Thymus (tissue), 11 donors: Measurements from ENCODE around the gene KCNIP3. TPM values are rescaled to one million over a fixed set of nuclear protein-coding genes. Genes with fewer than 3 reads are reported as not detected.

ENCODE experiments used
- DNase-seq, 9 donors: peaks; one replicate each; pipeline ENCODE4 v3.0.0-alpha.2; 2013; ENCODE audit warnings: low spot score in 9 of 9, low read depth in 6 of 9, missing footprints in 1 of 9
- H3K27ac ChIP-seq, 2 donors: one replicate each; pipeline ENCODE4 v1.5.1; 2013; ENCODE audit warnings: control low read depth in 1 of 2, low read depth in 1 of 2, low read length in 1 of 2, mild to moderate bottlenecking in 1 of 2, moderate library complexity in 1 of 2
- H3K27me3 ChIP-seq, 2 donors: one replicate each; pipeline ENCODE4 v1.5.1; 2013; ENCODE audit warnings: low read length in 1 of 2; ENCODE audit not compliant: control insufficient read depth in 2 of 2, insufficient read depth in 1 of 2
- H3K36me3 ChIP-seq, 2 donors: one replicate each; pipeline ENCODE4 v1.5.1; 2013; ENCODE audit warnings: low read length in 1 of 2, mild to moderate bottlenecking in 1 of 2, moderate library complexity in 1 of 2; ENCODE audit not compliant: control insufficient read depth in 2 of 2, insufficient read depth in 2 of 2
- H3K4me1 ChIP-seq, 2 donors: one replicate each; pipeline ENCODE4 v1.5.1; 2013; ENCODE audit warnings: low read length in 2 of 2; ENCODE audit not compliant: control insufficient read depth in 2 of 2, insufficient read depth in 2 of 2
- H3K4me3 ChIP-seq, 2 donors: one replicate each; pipeline ENCODE4 v1.5.1; 2013; ENCODE audit warnings: low read length in 2 of 2, control low read depth in 1 of 2, mild to moderate bottlenecking in 1 of 2
- H3K9me3 ChIP-seq, 2 donors: one replicate each; pipeline ENCODE4 v1.5.1; 2013; ENCODE audit warnings: low read length in 1 of 2, mild to moderate bottlenecking in 1 of 2; ENCODE audit not compliant: control insufficient read depth in 2 of 2, insufficient read depth in 1 of 2
- WGBS: extraction: QIAGEN DNeasy Blood & Tissue Kit; methylation state at CpG from one replicate; pipeline ENCODE4 v1.1.7; 2013; 5-methylcytosine and 5-hydroxymethylcytosine counted together
- polyA plus RNA-seq: library from polyadenylated mRNA; stranded (reverse); fragments of 200-250 nt; gene quantifications from one replicate; pipeline ENCODE4 v1.2.3, GENCODE V29; 2013
- total RNA-seq: library from RNA; stranded (reverse); fragments of 120-200 nt; gene quantifications from one replicate; pipeline ENCODE4 v1.2.4, GENCODE V29; 2013
- donor health status: healthy.

KCNIP3 gene
- total and polyA plus RNA-seq, 2 donors, result 5.3 to 21.4 TPM

DNA sequence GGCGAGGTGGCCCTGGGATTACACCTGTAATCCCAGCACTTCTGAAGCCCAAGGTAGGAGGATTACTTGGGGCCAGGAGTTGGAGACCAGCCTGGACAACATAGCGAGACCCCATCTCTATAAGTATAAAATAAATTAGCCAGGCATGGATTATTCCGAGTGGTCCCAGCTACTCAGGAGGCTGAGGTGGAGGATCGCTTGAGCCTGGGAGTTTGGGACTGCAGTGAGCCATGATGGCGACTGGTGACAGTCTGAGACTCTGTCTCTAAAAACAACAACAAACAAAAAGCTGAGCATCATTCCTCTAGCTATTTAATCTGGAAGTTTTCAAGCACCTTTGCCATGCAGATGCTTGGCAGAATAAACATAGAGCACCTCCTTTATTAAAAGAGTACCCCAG lies 83.6 kb downstream of the KCNIP3 start:
- H3K36me3 ChIP-seq, result no peaks in the 10 kb centered on the region
- no peaks in the 10 kb centered on the region for H3K9me3 ChIP-seq
- no peaks in the 10 kb centered on the region for H3K4me1 ChIP-seq
- WGBS, result 96% methylated on average over 5 of the region's 5 CpGs
- no peak overlapping the region for H3K27ac ChIP-seq
- H3K4me3 ChIP-seq, result no peak overlapping the region
- no peak for DNase-seq
- peaks cover 0 to 2% of the 10 kb centered on the region in 2 donors for H3K27me3 ChIP-seq

DNA sequence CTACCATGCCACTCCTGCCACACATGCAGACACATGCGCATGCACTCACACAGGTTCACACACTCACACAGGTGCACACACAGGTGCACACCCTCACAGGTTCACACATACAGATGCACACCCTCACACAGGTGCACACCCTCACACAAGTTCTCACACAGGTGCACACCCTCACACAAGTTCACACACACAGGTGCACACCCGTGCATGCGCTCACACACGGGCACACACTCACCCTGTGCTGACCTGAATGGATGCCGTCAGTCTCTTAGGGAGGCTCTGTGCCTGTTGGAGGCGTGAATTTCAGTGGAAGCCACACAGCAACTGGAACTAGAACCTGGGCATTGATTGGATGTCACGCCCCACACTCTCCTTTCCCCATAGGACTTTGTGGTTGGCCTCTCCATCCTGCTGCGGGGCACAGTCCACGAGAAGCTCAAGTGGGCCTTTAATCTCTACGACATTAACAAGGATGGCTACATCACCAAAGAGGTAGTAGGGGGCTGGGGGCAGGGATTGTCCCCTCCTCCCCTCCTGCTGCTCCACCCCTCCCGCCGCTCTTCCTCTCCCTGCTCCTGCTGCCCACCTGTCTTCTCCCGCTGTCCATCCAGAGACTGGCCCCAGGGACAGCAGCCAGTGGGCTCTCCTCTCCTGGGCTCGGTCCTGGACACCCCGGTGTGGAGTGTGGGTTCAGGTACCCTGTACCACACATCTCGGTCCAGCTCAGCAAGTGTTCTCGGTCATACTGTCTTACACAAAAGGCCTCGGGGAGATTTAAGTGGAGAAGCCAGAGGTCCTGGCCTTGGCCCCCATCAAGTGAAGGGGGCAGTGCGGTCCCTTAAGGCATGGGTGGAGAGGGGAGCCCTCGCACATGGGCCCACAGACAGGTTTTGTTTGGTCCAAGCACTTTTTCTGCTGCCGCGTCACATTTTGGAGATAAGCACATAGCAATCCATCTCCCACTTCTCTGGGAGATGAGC lies 84.4 kb downstream of the KCNIP3 start:
- Histone ChIP-seq H3K27ac (no peak overlapping the region), H3K9me3 (no peaks in the 10 kb centered on the region), H3K4me1 (no peaks in the 10 kb centered on the region), H3K4me3 (no peak overlapping the region), H3K27me3 (no peaks in the 10 kb centered on the region), H3K36me3 (no peaks in the 10 kb centered on the region)
- DNase-seq, result no peak
- WGBS, result 93% methylated on average over 22 of the region's 22 CpGs

DNA sequence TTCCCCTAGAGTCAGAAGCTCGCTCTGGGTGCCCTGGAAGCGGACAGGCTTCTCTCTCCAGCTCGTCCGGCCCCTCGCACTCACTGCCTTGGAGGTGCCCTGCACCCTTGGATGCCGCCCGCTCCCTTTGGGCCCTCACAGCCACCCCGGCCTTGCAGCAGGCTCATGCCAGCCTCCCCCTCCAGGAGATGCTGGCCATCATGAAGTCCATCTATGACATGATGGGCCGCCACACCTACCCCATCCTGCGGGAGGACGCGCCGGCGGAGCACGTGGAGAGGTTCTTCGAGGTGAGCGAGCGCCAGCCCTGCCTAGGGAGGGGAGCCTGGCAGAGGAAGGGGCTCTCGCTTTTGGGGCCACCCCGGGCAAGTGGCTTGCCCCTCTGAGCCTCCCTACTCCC lies 85.0 kb downstream of the KCNIP3 start:
- no peaks in the 10 kb centered on the region for H3K36me3 ChIP-seq
- no peaks in the 10 kb centered on the region for H3K4me1 ChIP-seq
- H3K9me3 ChIP-seq, result no peaks in the 10 kb centered on the region
- 96% methylated on average over 20 of the region's 20 CpGs for WGBS
- no peak overlapping the region for H3K4me3 ChIP-seq
- no peaks in the 10 kb centered on the region for H3K27me3 ChIP-seq
- no peak for DNase-seq
- no peak overlapping the region for H3K27ac ChIP-seq

DNA sequence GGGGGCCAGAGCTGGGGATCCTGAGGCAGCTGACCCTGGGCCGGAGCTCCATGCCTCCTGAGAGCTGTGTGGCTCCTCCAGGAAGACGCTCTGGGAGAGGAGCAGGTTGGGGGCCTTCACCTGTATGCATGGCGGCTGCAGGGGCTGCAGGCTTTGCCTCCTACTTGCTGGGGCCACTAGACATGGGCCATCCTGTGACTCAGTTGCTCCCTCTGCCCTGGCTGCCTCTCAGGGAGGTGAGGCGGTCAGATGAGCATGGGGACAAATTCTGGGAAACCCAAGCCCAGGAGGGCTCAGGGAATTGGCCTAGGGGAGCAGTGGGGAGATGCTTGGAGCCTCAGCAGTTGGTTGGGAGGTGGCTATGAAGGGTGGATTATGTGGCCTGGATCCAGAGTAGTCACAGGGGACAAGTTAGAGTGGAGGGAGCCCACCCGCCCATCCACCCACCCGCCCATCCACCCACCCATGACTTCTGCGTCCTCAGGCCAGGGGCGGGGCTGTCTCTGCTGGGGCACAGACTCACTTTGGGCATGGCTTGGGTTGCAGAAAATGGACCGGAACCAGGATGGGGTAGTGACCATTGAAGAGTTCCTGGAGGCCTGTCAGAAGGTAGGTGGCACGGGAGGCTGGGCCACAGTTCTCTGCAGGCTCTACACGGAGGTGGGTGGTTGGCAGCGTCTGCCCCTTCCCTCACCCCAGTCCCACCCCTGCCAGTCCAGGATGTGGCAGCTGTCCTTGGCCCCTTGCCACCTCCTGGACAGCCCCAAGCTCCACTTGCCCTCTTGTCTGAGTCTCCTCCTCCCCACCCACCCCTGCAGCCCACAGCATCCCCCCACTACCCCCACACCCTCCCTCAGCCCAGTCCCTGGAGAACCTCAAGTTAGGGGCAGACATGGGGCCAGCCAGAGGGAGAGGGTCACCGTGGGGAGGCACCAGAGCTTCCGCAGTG lies 85.8 kb downstream of the KCNIP3 start:
- Histone ChIP-seq H3K27me3 (no peaks in the 10 kb centered on the region), H3K4me3 (no peak overlapping the region), H3K4me1 (no peaks in the 10 kb centered on the region), H3K36me3 (no peaks in the 10 kb centered on the region), H3K27ac (no peak overlapping the region), H3K9me3 (no peaks in the 10 kb centered on the region)
- WGBS, result 90% methylated on average over 14 of the region's 14 CpGs
- no peak for DNase-seq

DNA sequence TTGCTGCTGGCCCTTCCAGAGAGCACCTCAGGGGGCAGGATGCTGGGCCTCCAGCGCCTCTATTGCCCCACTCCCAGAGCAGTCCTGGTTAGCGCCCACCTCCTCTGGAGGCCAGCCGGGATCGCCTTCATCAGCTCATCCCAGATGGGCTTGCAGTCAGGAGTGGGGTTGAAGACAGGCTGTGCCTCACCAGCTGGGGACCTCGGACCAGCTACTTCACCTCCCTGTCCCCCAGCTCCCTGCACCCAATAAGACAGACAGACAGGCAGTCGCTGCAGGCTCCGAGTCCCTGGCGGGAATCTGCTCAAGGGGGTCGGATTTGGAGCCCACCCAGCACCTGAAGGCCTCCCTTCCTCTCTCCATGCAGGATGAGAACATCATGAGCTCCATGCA lies 86.5 kb downstream of the KCNIP3 start:
- Histone ChIP-seq H3K27me3 (no peaks in the 10 kb centered on the region), H3K27ac (no peak overlapping the region), H3K36me3 (no peaks in the 10 kb centered on the region), H3K4me1 (no peaks in the 10 kb centered on the region), H3K9me3 (no peaks in the 10 kb centered on the region), H3K4me3 (no peak overlapping the region)
- 95% methylated on average over 9 of the region's 9 CpGs for WGBS
- no peak for DNase-seq

DNA sequence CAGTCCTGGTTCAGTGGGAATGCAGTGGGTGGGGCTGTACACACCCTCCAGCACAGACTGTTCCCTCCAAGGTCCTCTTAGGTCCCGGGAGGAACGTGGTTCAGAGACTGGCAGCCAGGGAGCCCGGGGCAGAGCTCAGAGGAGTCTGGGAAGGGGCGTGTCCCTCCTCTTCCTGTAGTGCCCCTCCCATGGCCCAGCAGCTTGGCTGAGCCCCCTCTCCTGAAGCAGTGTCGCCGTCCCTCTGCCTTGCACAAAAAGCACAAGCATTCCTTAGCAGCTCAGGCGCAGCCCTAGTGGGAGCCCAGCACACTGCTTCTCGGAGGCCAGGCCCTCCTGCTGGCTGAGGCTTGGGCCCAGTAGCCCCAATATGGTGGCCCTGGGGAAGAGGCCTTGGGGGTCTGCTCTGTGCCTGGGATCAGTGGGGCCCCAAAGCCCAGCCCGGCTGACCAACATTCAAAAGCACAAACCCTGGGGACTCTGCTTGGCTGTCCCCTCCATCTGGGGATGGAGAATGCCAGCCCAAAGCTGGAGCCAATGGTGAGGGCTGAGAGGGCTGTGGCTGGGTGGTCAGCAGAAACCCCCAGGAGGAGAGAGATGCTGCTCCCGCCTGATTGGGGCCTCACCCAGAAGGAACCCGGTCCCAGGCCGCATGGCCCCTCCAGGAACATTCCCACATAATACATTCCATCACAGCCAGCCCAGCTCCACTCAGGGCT lies 87.9 kb downstream of the KCNIP3 start:
- Histone ChIP-seq H3K36me3 (no peaks in the 10 kb centered on the region), H3K4me3 (no peak overlapping the region), H3K27ac (no peak overlapping the region), H3K9me3 (no peaks in the 10 kb centered on the region), H3K4me1 (no peaks in the 10 kb centered on the region), H3K27me3 (peaks cover 0 to 3% of the 10 kb centered on the region in 2 donors)
- no peak for DNase-seq
- 84% methylated on average over 12 of the region's 12 CpGs for WGBS

DNA sequence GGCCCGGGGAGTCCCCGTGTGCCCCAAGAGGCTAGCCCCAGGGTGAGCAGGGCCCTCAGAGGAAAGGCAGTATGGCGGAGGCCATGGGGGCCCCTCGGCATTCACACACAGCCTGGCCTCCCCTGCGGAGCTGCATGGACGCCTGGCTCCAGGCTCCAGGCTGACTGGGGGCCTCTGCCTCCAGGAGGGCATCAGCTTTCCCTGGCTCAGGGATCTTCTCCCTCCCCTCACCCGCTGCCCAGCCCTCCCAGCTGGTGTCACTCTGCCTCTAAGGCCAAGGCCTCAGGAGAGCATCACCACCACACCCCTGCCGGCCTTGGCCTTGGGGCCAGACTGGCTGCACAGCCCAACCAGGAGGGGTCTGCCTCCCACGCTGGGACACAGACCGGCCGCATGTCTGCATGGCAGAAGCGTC lies 88.4 kb downstream of the KCNIP3 start:
- Histone ChIP-seq H3K27me3 (peaks cover 0 to 3% of the 10 kb centered on the region in 2 donors), H3K4me1 (no peaks in the 10 kb centered on the region), H3K36me3 (no peaks in the 10 kb centered on the region), H3K4me3 (no peak overlapping the region), H3K9me3 (no peaks in the 10 kb centered on the region), H3K27ac (no peak overlapping the region)
- no peak for DNase-seq
- 95% methylated on average over 12 of the region's 12 CpGs for WGBS

DNA sequence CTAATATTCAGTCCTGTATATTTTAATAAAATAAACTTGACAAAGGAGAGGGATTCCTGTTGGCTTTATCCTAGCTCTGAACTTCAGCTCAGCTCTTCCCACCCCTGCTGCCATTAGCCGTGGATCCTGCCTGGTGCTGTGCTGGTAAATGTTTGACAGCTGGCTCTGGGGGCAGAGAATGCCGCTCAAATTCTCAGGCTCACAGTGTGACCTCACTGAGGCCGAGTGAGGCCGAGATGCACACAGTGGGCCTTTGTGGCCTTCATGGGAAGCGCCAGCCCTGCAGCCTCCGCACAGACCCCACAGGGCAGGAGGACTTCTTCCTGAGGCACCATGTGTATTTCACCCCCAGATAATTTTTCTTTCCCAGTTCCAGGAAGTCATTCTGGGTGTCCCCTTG lies 88.9 kb downstream of the KCNIP3 start:
- Histone ChIP-seq H3K36me3 (no peaks in the 10 kb centered on the region), H3K27ac (no peak overlapping the region), H3K27me3 (peaks cover 0 to 3% of the 10 kb centered on the region in 2 donors), H3K4me3 (no peak overlapping the region), H3K4me1 (no peaks in the 10 kb centered on the region), H3K9me3 (no peaks in the 10 kb centered on the region)
- DNase-seq, result no peak
- WGBS, result 96% methylated on average over 6 of the region's 6 CpGs
